ENCODE results near the gene CTSO. TPM values are rescaled to one million over a fixed set of nuclear protein-coding genes. Genes with fewer than 3 reads are reported as not detected.

Gene CTSO
- total RNA-seq, 1 experiment from 2014 or later: 0.57 TPM

DNA sequence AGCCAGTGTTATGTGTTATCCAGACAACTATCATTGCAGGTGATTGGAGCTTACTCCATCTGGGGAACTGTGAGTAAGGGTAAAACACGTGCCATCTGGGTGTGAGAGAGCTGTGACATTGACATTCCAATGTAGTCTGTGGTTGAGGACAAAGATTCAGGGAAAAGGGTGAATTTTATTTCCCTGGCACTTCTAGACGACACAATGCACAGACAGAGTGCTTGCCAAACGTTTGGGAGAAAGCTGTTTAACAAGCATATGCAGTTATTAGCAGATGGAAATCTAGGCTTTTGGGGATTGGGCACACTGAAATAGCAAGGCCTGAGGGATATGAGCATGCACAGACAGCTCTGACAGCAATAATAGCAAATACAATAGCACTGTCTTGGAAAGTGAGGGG lies 21.3 kb upstream of the CTSO start:
- intact Hi-C loops (cut with micrococcal nuclease): no loop called here
- ATAC-seq: no peak
- Histone ChIP-seq H3K79me2 (ENCODE audit: insufficient read depth, low read length) (no peaks in the 10 kb centered on the region), H3K4me3 (replicated peaks in 1 of 2; ENCODE audit: low read depth in 1 of 2, low read length in 2 of 2) (no peak overlapping the region), H2AFZ (ENCODE audit: low read depth, low read length, poor library complexity, severe bottlenecking) (no peak overlapping the region), H3K36me3 (ENCODE audit: control insufficient read depth in 1 of 2, insufficient read depth in 2 of 2, low read length in 2 of 2) (no peaks in the 10 kb centered on the region), H3K9me2 (ENCODE audit: insufficient read depth) (no peaks in the 10 kb centered on the region), H3K9me3 (ENCODE audit: control insufficient read depth in 1 of 2, insufficient read depth in 1 of 2, low read depth in 1 of 2, low read length in 2 of 2) (no peaks in the 10 kb centered on the region), H3K27me3 (ENCODE audit: insufficient read depth, low read length) (no peaks in the 10 kb centered on the region), H3K27ac (ENCODE audit: low read depth, low read length) (no peak overlapping the region), H4K20me1 (ENCODE audit: insufficient read depth) (no peaks in the 10 kb centered on the region), H3K4me2 (ENCODE audit: low read length) (no peak overlapping the region), H3K9ac (ENCODE audit: low read length) (no peak overlapping the region), H3K4me1 (ENCODE audit: control insufficient read depth in 1 of 2, insufficient read depth in 2 of 2, low read length in 2 of 2) (0 out of 4 replicates have a peak, but pooled peaks cover 0 to 3% of the 10 kb centered on the region in 2 experiments)
- RAD21 ChIA-PET (ENCODE audit: low non-redundant PET in 1 of 2, low total read pairs in 2 of 2, uncharacterized antibody in 2 of 2, unreplicated experiment in 2 of 2): no interaction called here
- BruUV-seq (replicated peaks): no TSS peak
- DNase-seq (ENCODE audit: low read depth, low spot score): no peak
- POLR2A ChIA-PET: no interaction called here
- CTCF ChIA-PET: no interaction called here
- no peak for TF ChIP-seq ZFX (IDR thresholded peaks at IDR 0.05)
- TF ChIP-seq SRF (IDR thresholded peaks at IDR 0.05; ENCODE audit: low read depth): no peak

DNA sequence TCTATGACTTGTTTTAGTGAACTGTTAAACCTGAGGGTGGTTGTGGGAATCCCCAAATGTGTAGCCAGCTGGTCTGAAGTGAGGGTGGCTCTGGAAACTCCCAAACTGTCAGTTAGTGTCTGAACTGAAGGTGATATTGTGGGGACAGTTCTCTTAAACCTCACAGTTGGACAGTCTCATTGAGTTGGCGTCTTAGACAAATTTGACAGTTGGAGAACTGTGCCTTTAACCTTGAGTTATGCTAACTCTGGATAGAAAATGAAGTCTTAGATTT lies 20.7 kb upstream of the CTSO start:
- no TSS peak for BruUV-seq (replicated peaks)
- Histone ChIP-seq H3K4me3 (replicated peaks in 1 of 2; ENCODE audit: low read depth in 1 of 2, low read length in 2 of 2) (no peak overlapping the region), H3K9me2 (ENCODE audit: insufficient read depth) (no peaks in the 10 kb centered on the region), H3K79me2 (ENCODE audit: insufficient read depth, low read length) (no peaks in the 10 kb centered on the region), H3K27ac (ENCODE audit: low read depth, low read length) (no peak overlapping the region), H4K20me1 (ENCODE audit: insufficient read depth) (no peaks in the 10 kb centered on the region), H2AFZ (ENCODE audit: low read depth, low read length, poor library complexity, severe bottlenecking) (no peak overlapping the region), H3K9me3 (ENCODE audit: control insufficient read depth in 1 of 2, insufficient read depth in 1 of 2, low read depth in 1 of 2, low read length in 2 of 2) (no peaks in the 10 kb centered on the region), H3K9ac (ENCODE audit: low read length) (no peak overlapping the region), H3K4me1 (ENCODE audit: control insufficient read depth in 1 of 2, insufficient read depth in 2 of 2, low read length in 2 of 2) (0 out of 4 replicates have a peak, but pooled peaks cover 0 to 3% of the 10 kb centered on the region in 2 experiments), H3K27me3 (ENCODE audit: insufficient read depth, low read length) (no peaks in the 10 kb centered on the region), H3K36me3 (ENCODE audit: control insufficient read depth in 1 of 2, insufficient read depth in 2 of 2, low read length in 2 of 2) (no peaks in the 10 kb centered on the region), H3K4me2 (ENCODE audit: low read length) (no peak overlapping the region)
- ChIA-PET POLR2A (no interaction called here), RAD21 (ENCODE audit: low non-redundant PET in 1 of 2, low total read pairs in 2 of 2, uncharacterized antibody in 2 of 2, unreplicated experiment in 2 of 2) (no interaction called here), CTCF (no interaction called here)
- no peak for DNase-seq (ENCODE audit: low read depth, low spot score)
- ATAC-seq: no peak
- intact Hi-C loops (cut with micrococcal nuclease): no loop called here
- no peak for TF ChIP-seq CEBPB (IDR thresholded peaks at IDR 0.05; ENCODE audit: low read depth)
- TF ChIP-seq SIN3A (IDR thresholded peaks at IDR 0.05; ENCODE audit: low read depth): no peak
- TF ChIP-seq EZH2phosphoT487 (IDR thresholded peaks at IDR 0.05; ENCODE audit: borderline replicate concordance): no peak
- TF ChIP-seq EGR1 (IDR thresholded peaks at IDR 0.05; ENCODE audit: low read depth): no peak
- no peak for TF ChIP-seq MAX (IDR thresholded peaks at IDR 0.05)
- no peak for TF ChIP-seq POLR2A (IDR thresholded peaks at IDR 0.05; ENCODE audit: borderline replicate concordance, extremely low read depth, insufficient read depth, insufficient read length)
- TF ChIP-seq YY1 (IDR thresholded peaks at IDR 0.05; ENCODE audit: extremely low read depth, insufficient replicate concordance, low read depth, low read length): no peak
- TF ChIP-seq JUND (IDR thresholded peaks at IDR 0.05): no peak
- TF ChIP-seq EZH2 (IDR thresholded peaks at IDR 0.05): no peak
- TF ChIP-seq REST (IDR thresholded peaks at IDR 0.05; ENCODE audit: low read depth): no peak
- TF ChIP-seq, protein P1, sequence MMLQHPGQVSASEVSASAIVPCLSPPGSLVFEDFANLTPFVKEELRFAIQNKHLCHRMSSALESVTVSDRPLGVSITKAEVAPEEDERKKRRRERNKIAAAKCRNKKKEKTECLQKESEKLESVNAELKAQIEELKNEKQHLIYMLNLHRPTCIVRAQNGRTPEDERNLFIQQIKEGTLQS (IDR thresholded peaks at IDR 0.05): no peak
- no peak for TF ChIP-seq ELF1 (IDR thresholded peaks at IDR 0.05; ENCODE audit: borderline replicate concordance, low read depth)
- TF ChIP-seq ZBTB33 (IDR thresholded peaks at IDR 0.05; ENCODE audit: extremely low read depth, insufficient replicate concordance, low read length): no peak
- no peak for TF ChIP-seq POLR2AphosphoS5 (IDR thresholded peaks at IDR 0.05; ENCODE audit: low read depth, low read length)
- TF ChIP-seq TCF7L2 (IDR thresholded peaks at IDR 0.05; ENCODE audit: borderline replicate concordance, extremely low read depth, insufficient read depth, insufficient read length): no peak
- TF ChIP-seq RAD21 (IDR thresholded peaks at IDR 0.05; ENCODE audit: low read depth): no peak

Data from HCT116 (cell line).